HL-60 (cell line): ENCODE measurements around the gene CNIH2.

Source experiments
- DNase-seq, 2 experiments: peaks; one replicate each; pipeline ENCODE4 v3.0.0-alpha.2; 2010 to 2020; ENCODE audit warnings: low read depth in 1 of 2, low spot score in 1 of 2
- H3K27ac ChIP-seq: fragments of 250-450 bp; sonication (Bioruptor Pico); replicated peaks from 2 replicates; pipeline ENCODE4 v1.5.1; 2020; ENCODE audit warnings: mild to moderate bottlenecking, moderate library complexity
- H3K27me3 ChIP-seq: fragments of 250-450 bp; sonication (Bioruptor Pico); 2 replicates; pipeline ENCODE4 v1.5.1; 2021; ENCODE audit warnings: mild to moderate bottlenecking, moderate library complexity; ENCODE audit not compliant: insufficient read depth, poor library complexity, severe bottlenecking
- H3K4me3 ChIP-seq: replicated peaks from 2 replicates; pipeline ENCODE4 v1.5.1; 2011; ENCODE audit warnings: mild to moderate bottlenecking, control low read depth, low read length; ENCODE audit not compliant: insufficient read depth
- GABPA ChIP-seq: IDR thresholded peaks from 2 replicates; pipeline ENCODE4 v1.6.1; 2012; ENCODE audit warnings: low read depth
- POLR2AphosphoS5 ChIP-seq: IDR thresholded peaks from 2 replicates; pipeline ENCODE4 v1.6.1; 2012; ENCODE audit warnings: low read depth
- SPI1 ChIP-seq: IDR thresholded peaks from 2 replicates; pipeline ENCODE4 v1.6.1; 2012; ENCODE audit warnings: low read depth, mild to moderate bottlenecking, borderline replicate concordance
- TF ChIP-seq, protein P1 (sequence below): IDR thresholded peaks from 2 replicates; pipeline ENCODE4 v1.6.1; 2012; ENCODE audit warnings: low read depth; ENCODE audit not compliant: insufficient replicate concordance
- TF ChIP-seq, protein P2 (sequence below): IDR thresholded peaks from one replicate; pipeline ENCODE4 v1.5.1; 2011; ENCODE audit warnings: low read length, control low read depth, inconsistent platforms; ENCODE audit not compliant: insufficient read depth

Gene CNIH2

GRCh38 chr11:66299186-66299585 is 21.2 kb downstream of the CNIH2 start:
- no peak overlapping the region for H3K4me3 ChIP-seq
- DNase-seq, result no peak
- TF ChIP-seq, protein P1, sequence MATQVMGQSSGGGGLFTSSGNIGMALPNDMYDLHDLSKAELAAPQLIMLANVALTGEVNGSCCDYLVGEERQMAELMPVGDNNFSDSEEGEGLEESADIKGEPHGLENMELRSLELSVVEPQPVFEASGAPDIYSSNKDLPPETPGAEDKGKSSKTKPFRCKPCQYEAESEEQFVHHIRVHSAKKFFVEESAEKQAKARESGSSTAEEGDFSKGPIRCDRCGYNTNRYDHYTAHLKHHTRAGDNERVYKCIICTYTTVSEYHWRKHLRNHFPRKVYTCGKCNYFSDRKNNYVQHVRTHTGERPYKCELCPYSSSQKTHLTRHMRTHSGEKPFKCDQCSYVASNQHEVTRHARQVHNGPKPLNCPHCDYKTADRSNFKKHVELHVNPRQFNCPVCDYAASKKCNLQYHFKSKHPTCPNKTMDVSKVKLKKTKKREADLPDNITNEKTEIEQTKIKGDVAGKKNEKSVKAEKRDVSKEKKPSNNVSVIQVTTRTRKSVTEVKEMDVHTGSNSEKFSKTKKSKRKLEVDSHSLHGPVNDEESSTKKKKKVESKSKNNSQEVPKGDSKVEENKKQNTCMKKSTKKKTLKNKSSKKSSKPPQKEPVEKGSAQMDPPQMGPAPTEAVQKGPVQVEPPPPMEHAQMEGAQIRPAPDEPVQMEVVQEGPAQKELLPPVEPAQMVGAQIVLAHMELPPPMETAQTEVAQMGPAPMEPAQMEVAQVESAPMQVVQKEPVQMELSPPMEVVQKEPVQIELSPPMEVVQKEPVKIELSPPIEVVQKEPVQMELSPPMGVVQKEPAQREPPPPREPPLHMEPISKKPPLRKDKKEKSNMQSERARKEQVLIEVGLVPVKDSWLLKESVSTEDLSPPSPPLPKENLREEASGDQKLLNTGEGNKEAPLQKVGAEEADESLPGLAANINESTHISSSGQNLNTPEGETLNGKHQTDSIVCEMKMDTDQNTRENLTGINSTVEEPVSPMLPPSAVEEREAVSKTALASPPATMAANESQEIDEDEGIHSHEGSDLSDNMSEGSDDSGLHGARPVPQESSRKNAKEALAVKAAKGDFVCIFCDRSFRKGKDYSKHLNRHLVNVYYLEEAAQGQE, result no peak
- no peaks in the 10 kb centered on the region for H3K27me3 ChIP-seq
- H3K27ac ChIP-seq, result no peak overlapping the region

- no peak for DNase-seq
- Histone ChIP-seq H3K27ac (no peak overlapping the region), H3K4me3 (no peak overlapping the region), H3K27me3 (no peaks in the 10 kb centered on the region)
- TF ChIP-seq POLR2AphosphoS5, result no peak
- TF ChIP-seq, protein P2, sequence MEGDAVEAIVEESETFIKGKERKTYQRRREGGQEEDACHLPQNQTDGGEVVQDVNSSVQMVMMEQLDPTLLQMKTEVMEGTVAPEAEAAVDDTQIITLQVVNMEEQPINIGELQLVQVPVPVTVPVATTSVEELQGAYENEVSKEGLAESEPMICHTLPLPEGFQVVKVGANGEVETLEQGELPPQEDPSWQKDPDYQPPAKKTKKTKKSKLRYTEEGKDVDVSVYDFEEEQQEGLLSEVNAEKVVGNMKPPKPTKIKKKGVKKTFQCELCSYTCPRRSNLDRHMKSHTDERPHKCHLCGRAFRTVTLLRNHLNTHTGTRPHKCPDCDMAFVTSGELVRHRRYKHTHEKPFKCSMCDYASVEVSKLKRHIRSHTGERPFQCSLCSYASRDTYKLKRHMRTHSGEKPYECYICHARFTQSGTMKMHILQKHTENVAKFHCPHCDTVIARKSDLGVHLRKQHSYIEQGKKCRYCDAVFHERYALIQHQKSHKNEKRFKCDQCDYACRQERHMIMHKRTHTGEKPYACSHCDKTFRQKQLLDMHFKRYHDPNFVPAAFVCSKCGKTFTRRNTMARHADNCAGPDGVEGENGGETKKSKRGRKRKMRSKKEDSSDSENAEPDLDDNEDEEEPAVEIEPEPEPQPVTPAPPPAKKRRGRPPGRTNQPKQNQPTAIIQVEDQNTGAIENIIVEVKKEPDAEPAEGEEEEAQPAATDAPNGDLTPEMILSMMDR, result no peak
- no peak for TF ChIP-seq GABPA
- no peak for TF ChIP-seq SPI1
- TF ChIP-seq, protein P1, result no peak
Measured at GRCh38 chr11:66302656-66303055, 24.7 kb downstream of the CNIH2 start.

DNA sequence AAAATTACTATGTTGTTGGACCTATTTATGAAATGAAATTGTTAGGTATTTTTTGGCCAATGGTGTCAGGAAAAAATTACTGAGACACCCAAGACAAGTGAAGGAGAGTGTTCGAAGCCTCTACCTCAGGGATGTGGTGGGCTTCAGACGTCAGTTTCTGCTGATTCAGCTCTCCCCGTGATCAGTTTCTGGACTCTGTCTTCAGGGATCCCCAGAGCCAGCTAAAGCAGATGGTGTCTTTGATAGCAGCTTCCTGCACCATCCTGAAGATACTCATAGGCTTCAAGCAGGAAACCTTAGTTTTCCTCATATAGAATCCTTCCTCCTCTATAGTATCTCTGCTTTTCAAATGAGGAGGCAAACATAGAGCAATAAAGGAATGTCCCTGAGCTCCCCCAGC is 31.5 kb downstream of the CNIH2 start:
- H3K4me3 ChIP-seq, result no peak overlapping the region
- no peak overlapping the region for H3K27ac ChIP-seq
- TF ChIP-seq SPI1 (no peak), POLR2AphosphoS5 (no peak), GABPA (no peak)
- TF ChIP-seq, protein P2, result no peak
- TF ChIP-seq, protein P1, result no peak
- H3K27me3 ChIP-seq, result no peaks in the 10 kb centered on the region
- DNase-seq, result no peak

DNA sequence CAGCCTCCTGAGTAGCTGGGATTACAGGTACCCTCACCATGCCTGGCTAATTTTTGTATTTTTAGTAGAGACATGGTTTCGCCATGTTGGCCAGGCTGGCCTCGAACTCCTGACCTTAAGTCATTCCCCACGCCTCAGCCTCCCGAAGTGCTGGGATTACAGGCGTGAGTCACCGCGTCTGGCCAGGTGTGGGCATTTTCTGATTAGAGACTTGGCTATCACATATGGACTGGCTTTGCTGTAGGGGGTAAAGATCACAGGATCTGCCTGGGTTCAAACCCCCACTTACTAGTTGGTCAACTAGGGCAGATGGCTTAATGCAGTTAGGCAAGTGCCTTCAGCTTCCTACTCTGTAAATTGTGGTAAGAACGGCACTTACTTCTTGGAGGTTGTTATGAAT is 32.3 kb downstream of the CNIH2 start:
- DNase-seq, result no peak
- TF ChIP-seq GABPA, result no peak
- no peak for TF ChIP-seq SPI1
- no peak for TF ChIP-seq POLR2AphosphoS5
- TF ChIP-seq, protein P1, result no peak
- TF ChIP-seq, protein P2, result no peak
- Histone ChIP-seq H3K4me3 (no peak overlapping the region), H3K27me3 (no peaks in the 10 kb centered on the region), H3K27ac (no peak overlapping the region)
